ENCODE results near the gene CAB39L.

The CAB39L gene

GRCh38 chr13:49271264-49271663 is 172.6 kb downstream of the CAB39L start:
- DNase-seq = no peak

GRCh38 chr13:49265822-49266221 is 178.0 kb downstream of the CAB39L start:
- no peak for DNase-seq

- DNase-seq = no peak
These were observed 181.2 kb downstream of the CAB39L start for GRCh38 chr13:49262634-49263033.

GRCh38 chr13:49259586-49259985 is 184.3 kb downstream of the CAB39L start:
- no peak for DNase-seq
